ACC112 (cell line): ENCODE measurements around the gene PTBP2.
"Not testable (repeated sequence)": the region's sequence is repeated elsewhere in the genome, so short reads cannot be mapped to it uniquely, and the experiment has no call there.

Experiments
- H2AFZ ChIP-seq: fragments of 200-600 bp; sonication (generic); one replicate; pipeline ENCODE4 v1.6.0; 2017; ENCODE audit warnings: antibody characterized with exemption, low read length; ENCODE audit not compliant: unreplicated experiment
- H3K27ac ChIP-seq: fragments of 200-600 bp; sonication (generic); 2 replicates; pipeline ENCODE4 v1.5.1; 2014; ENCODE audit warnings: low read depth, mild to moderate bottlenecking, antibody characterized with exemption, low read length, moderate library complexity
- H3K27me3 ChIP-seq: fragments of 200-600 bp; sonication (generic); 2 replicates; pipeline ENCODE4 v1.6.1; 2014; ENCODE audit warnings: mild to moderate bottlenecking, antibody characterized with exemption, low read length, moderate library complexity, mixed read lengths; ENCODE audit not compliant: insufficient read depth
- H3K36me3 ChIP-seq: fragments of 200-600 bp; sonication (generic); 2 replicates; pipeline ENCODE4 v1.6.1; 2016; ENCODE audit warnings: mild to moderate bottlenecking, antibody characterized with exemption, low read length, moderate library complexity, mixed read lengths; ENCODE audit not compliant: insufficient read depth
- H3K4me1 ChIP-seq: fragments of 200-600 bp; sonication (generic); one replicate; pipeline ENCODE4 v1.6.1; 2016; ENCODE audit warnings: low read length, mixed read lengths; ENCODE audit not compliant: insufficient read depth, unreplicated experiment, control insufficient read depth
- H3K4me3 ChIP-seq: fragments of 200-600 bp; sonication (generic); 2 replicates; pipeline ENCODE4 v1.5.1; 2014; ENCODE audit warnings: mild to moderate bottlenecking, low read depth, low read length
- H3K79me2 ChIP-seq: fragments of 200-600 bp; sonication (generic); one replicate; pipeline ENCODE4 v1.6.0; 2016; ENCODE audit warnings: low read length; ENCODE audit not compliant: control insufficient read depth, unreplicated experiment, insufficient read depth

Gene PTBP2

GRCh38 chr1:96764469-96764868 lies 42.9 kb downstream of the PTBP2 start:
- H3K36me3 ChIP-seq = peaks cover 15% of the 10 kb centered on the region
- no peak overlapping the region for H2AFZ ChIP-seq
- H3K79me2 ChIP-seq = peaks cover 32% of the 10 kb centered on the region
- H3K27me3 ChIP-seq = no peaks in the 10 kb centered on the region
- no peak overlapping the region for H3K27ac ChIP-seq
- H3K4me1 ChIP-seq = peaks cover 9% of the 10 kb centered on the region
- H3K4me3 ChIP-seq = no peak overlapping the region

- Histone ChIP-seq H3K79me2 (peaks cover 20% of the 10 kb centered on the region), H3K4me1 (no peaks in the 10 kb centered on the region), H3K27ac (no peak overlapping the region), H3K27me3 (no peaks in the 10 kb centered on the region), H2AFZ (no peak overlapping the region), H3K36me3 (peaks cover 25% of the 10 kb centered on the region), H3K4me3 (no peak overlapping the region)
These were observed 50.3 kb downstream of the PTBP2 start for GRCh38 chr1:96771847-96772246.

- Histone ChIP-seq H3K36me3 (peaks cover 26% of the 10 kb centered on the region), H3K27ac (no peak overlapping the region), H3K27me3 (no peaks in the 10 kb centered on the region), H2AFZ (no peak overlapping the region), H3K4me3 (no peak overlapping the region), H3K4me1 (no peaks in the 10 kb centered on the region), H3K79me2 (peaks cover 18% of the 10 kb centered on the region)
These were observed 50.8 kb downstream of the PTBP2 start for GRCh38 chr1:96772349-96772748.

- Histone ChIP-seq H3K27me3 (no peaks in the 10 kb centered on the region), H3K79me2 (peaks cover 11% of the 10 kb centered on the region), H3K4me3 (no peak overlapping the region), H3K36me3 (peaks cover 28% of the 10 kb centered on the region), H3K27ac (no peak overlapping the region), H3K4me1 (no peaks in the 10 kb centered on the region), H2AFZ (no peak overlapping the region)
These were observed 51.4 kb downstream of the PTBP2 start for GRCh38 chr1:96772972-96773371.

GRCh38 chr1:96782206-96782605 lies 60.6 kb downstream of the PTBP2 start:
- no peak overlapping the region for H3K4me3 ChIP-seq
- no peak overlapping the region for H2AFZ ChIP-seq
- H3K36me3 ChIP-seq = peaks cover 70% of the 10 kb centered on the region
- no peak overlapping the region for H3K27ac ChIP-seq
- peaks cover 3% of the 10 kb centered on the region for H3K79me2 ChIP-seq
- no peaks in the 10 kb centered on the region for H3K27me3 ChIP-seq
- H3K4me1 ChIP-seq = no peaks in the 10 kb centered on the region

DNA sequence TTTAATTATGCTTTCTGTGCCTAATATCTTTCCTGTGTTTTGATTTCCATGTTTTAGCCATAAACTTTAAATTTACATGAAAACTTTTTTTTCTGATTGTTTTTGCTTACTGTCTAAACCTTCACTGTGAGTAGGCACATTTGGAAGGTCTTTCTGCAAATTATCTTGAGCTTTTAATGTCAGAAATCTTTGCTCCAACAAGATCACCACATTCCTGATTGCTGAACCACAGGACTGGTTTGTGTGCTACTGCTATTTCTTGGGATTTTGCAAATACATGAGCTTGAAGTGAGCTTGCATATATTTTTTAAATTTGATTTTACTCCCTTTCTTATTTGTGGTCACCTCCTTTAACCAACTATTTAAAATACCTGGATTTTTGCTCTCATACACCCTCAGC lies 61.3 kb downstream of the PTBP2 start:
- H3K27me3 ChIP-seq = no peaks in the 10 kb centered on the region
- no peak overlapping the region for H3K4me3 ChIP-seq
- H2AFZ ChIP-seq = no peak overlapping the region
- H3K27ac ChIP-seq = no peak overlapping the region
- H3K79me2 ChIP-seq = peaks cover 3% of the 10 kb centered on the region
- peaks cover 69% of the 10 kb centered on the region for H3K36me3 ChIP-seq
- H3K4me1 ChIP-seq = no peaks in the 10 kb centered on the region

GRCh38 chr1:96790599-96790998 lies 69.0 kb downstream of the PTBP2 start:
- no peaks in the 10 kb centered on the region for H3K27me3 ChIP-seq
- no peaks in the 10 kb centered on the region for H3K4me1 ChIP-seq
- no peak overlapping the region for H3K4me3 ChIP-seq
- peaks cover 51% of the 10 kb centered on the region for H3K36me3 ChIP-seq
- H3K79me2 ChIP-seq = no peaks in the 10 kb centered on the region
- no peak overlapping the region for H3K27ac ChIP-seq
- H2AFZ ChIP-seq = no peak overlapping the region

- Histone ChIP-seq H3K27me3 (no peaks in the 10 kb centered on the region), H3K79me2 (no peaks in the 10 kb centered on the region), H3K27ac (no peak overlapping the region), H3K36me3 (peaks cover 46% of the 10 kb centered on the region), H2AFZ (no peak overlapping the region), H3K4me1 (no peaks in the 10 kb centered on the region), H3K4me3 (no peak overlapping the region)
These were observed 70.6 kb downstream of the PTBP2 start for GRCh38 chr1:96792220-96792619.

DNA sequence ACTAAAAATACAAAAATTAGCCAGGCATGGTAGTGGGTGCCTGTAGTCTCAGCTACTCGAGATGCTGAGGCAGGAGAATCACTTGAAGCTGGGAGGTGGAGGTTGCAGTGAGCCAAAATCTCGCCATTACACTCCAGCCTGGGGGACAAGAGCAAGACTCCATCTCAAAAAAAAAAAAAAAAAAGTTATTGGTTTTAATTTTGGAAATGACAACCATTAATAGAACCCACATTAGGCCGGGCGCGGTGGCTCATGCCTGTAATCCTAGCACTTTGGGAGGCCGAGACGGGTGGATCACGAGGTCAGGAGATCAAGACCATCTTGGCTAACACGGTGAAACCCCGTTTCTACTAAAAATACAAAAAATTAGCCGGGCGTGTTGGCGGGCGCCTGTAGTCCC lies 80.1 kb downstream of the PTBP2 start:
- not testable (repeated sequence) for H3K27ac ChIP-seq, H2AFZ ChIP-seq, H3K4me3 ChIP-seq, H3K79me2 ChIP-seq, H3K4me1 ChIP-seq, H3K27me3 ChIP-seq
- H3K36me3 ChIP-seq = peaks cover 20% of the 10 kb centered on the region

GRCh38 chr1:96804648-96805047 lies 83.1 kb downstream of the PTBP2 start:
- Histone ChIP-seq H3K36me3 (peaks cover 27% of the 10 kb centered on the region), H3K4me3 (no peak overlapping the region), H3K27me3 (no peaks in the 10 kb centered on the region), H3K79me2 (no peaks in the 10 kb centered on the region), H3K27ac (no peak overlapping the region), H2AFZ (no peak overlapping the region), H3K4me1 (no peaks in the 10 kb centered on the region)

- H2AFZ ChIP-seq = no peak overlapping the region
- no peaks in the 10 kb centered on the region for H3K4me1 ChIP-seq
- no peak overlapping the region for H3K27ac ChIP-seq
- H3K4me3 ChIP-seq = no peak overlapping the region
- peaks cover 32% of the 10 kb centered on the region for H3K36me3 ChIP-seq
- H3K27me3 ChIP-seq = no peaks in the 10 kb centered on the region
- H3K79me2 ChIP-seq = no peaks in the 10 kb centered on the region
These were observed 86.6 kb downstream of the PTBP2 start for GRCh38 chr1:96808191-96808590.
